CD4-positive, alpha-beta memory T cell (primary cell): Measurements from ENCODE around the gene SLC2A1. TPM values are rescaled to one million over a fixed set of nuclear protein-coding genes. Genes with fewer than 3 reads are reported as not detected.
A peak's percentile ranks its signal among the peaks of the same experiment; 100 is the strongest.

Source experiments
- CTCF ChIA-PET: fragments of 350-600 bp; sonication (Branson Sonifier 250); formaldehyde crosslinking; loops from one replicate; lab custom pipeline; 2021; ENCODE audit warnings: inconsistent platforms; ENCODE audit not compliant: partially characterized antibody; lab: Charles Lee
- POLR2A ChIA-PET: fragments of 350-600 bp; sonication (Branson Sonifier 250); formaldehyde crosslinking; loops from one replicate; lab custom pipeline; 2021; ENCODE audit not compliant: partially characterized antibody; lab: Charles Lee
- DNase-seq, 5 donors: peaks; one replicate each; pipeline versions ENCODE4 v3.0.0 to v3.0.0-alpha.2; 2020 to 2022; ENCODE audit warnings: mixed read lengths in 1 of 5
- H3K27ac ChIP-seq: one replicate; pipeline ENCODE4 v1.7.0; 2013; ENCODE audit warnings: low read depth, low read length
- H3K27me3 ChIP-seq: 2 replicates; pipeline ENCODE4 v1.7.0; 2013; ENCODE audit warnings: mild to moderate bottlenecking, low read length, moderate library complexity; ENCODE audit not compliant: insufficient read depth
- H3K36me3 ChIP-seq: 2 replicates; pipeline ENCODE4 v1.7.0; 2013; ENCODE audit warnings: mild to moderate bottlenecking, low read length, moderate library complexity; ENCODE audit not compliant: insufficient read depth
- H3K4me1 ChIP-seq: 2 replicates; pipeline ENCODE4 v1.7.0; 2013; ENCODE audit warnings: mild to moderate bottlenecking, low read length, moderate library complexity; ENCODE audit not compliant: insufficient read depth
- H3K4me3 ChIP-seq, 2 donors: one replicate each; pipeline ENCODE4 v1.7.0; 2013; ENCODE audit warnings: low read length in 2 of 2, mild to moderate bottlenecking in 1 of 2
- H3K9me3 ChIP-seq, 2 donors: one replicate each; pipeline ENCODE4 v1.7.0; 2013; ENCODE audit warnings: low read length in 2 of 2, control low read depth in 1 of 2; ENCODE audit not compliant: control insufficient read depth in 1 of 2
- H3K27ac Mint-ChIP-seq, 7 donors: one replicate each; pipeline ENCODE4 v1.8.0; 2020 to 2021; ENCODE audit warnings: mixed read lengths in 7 of 7, mild to moderate bottlenecking in 6 of 7, inconsistent platforms in 3 of 7, moderate library complexity in 3 of 7
- H3K27me3 Mint-ChIP-seq, 2 donors: one replicate each; pipeline ENCODE4 v1.8.0; 2020 to 2021; ENCODE audit warnings: mixed read lengths in 2 of 2
- H3K36me3 Mint-ChIP-seq, 2 donors: one replicate each; pipeline ENCODE4 v1.8.0; 2020 to 2021; ENCODE audit warnings: mixed read lengths in 2 of 2, inconsistent platforms in 1 of 2, mild to moderate bottlenecking in 1 of 2
- H3K4me1 Mint-ChIP-seq, 4 donors: one replicate each; pipeline ENCODE4 v1.8.0; 2020 to 2021; ENCODE audit warnings: mixed read lengths in 4 of 4, mild to moderate bottlenecking in 1 of 4
- H3K4me3 Mint-ChIP-seq, 8 donors: one replicate each; pipeline ENCODE4 v1.8.0; 2020 to 2021; ENCODE audit warnings: mixed read lengths in 8 of 8, mild to moderate bottlenecking in 7 of 8, moderate library complexity in 6 of 8, inconsistent platforms in 3 of 8
- H3K9me3 Mint-ChIP-seq, 8 donors: one replicate each; pipeline ENCODE4 v1.8.0; 2020 to 2021; ENCODE audit warnings: mixed read lengths in 8 of 8, mild to moderate bottlenecking in 5 of 8, inconsistent platforms in 3 of 8, moderate library complexity in 1 of 8
- intact Hi-C: fragments of 100-400 bp; cut with micrococcal nuclease; formaldehyde crosslinking; loops from one replicate; pipeline ENCODE4 v1.15.1; 2023
- polyA plus RNA-seq, 2 donors: library from polyadenylated mRNA; unstranded; fragments of 300-500 nt; fragmentation: Illumina TruSeq; gene quantifications; one replicate each; pipeline ENCODE4 v1.2.3, GENCODE V29; 2021
- total RNA-seq, 2 experiments: library from RNA; stranded (reverse); gene quantifications; one replicate each; pipeline ENCODE4 v1.2.3, GENCODE V29; 2021

SLC2A1 gene
- total and polyA plus RNA-seq, 4 experiments from 2014 or later = 22.7 to 58.4 (median 43.7) TPM

GRCh38 chr1:42937836-42938644, 20.6 kb downstream of the SLC2A1 start:
- H3K27ac Mint-ChIP-seq = peak overlapping the region; percentile 83 to 96 (median 93)
- H3K4me1 Mint-ChIP-seq = peaks cover 75 to 99% (median 92%) of the 10 kb centered on the region in 4 donors
- H3K4me3 ChIP-seq = no peak overlapping the region
- peak overlapping the region; percentile 2 for H3K27ac ChIP-seq
- H3K9me3 ChIP-seq = no peaks in the 10 kb centered on the region
- intact Hi-C loops = no loop called here
- H3K27me3 Mint-ChIP-seq = no peaks in the 10 kb centered on the region
- H3K4me1 ChIP-seq = peaks cover 98% of the 10 kb centered on the region
- ChIA-PET CTCF (interaction anchor here (0.9 to 1.8 kb wide), 7 partner anchors 9 to 136 kb away, joined by 3 to 8 read pairs (median 4); no protein-coding TSS in a partner anchor), POLR2A (interaction anchor here (1.9 to 20.7 kb wide), 3 partner anchors 13 to 15 kb away, joined by 4 to 555 read pairs (median 24); partner anchors contain the start of gene SLC2A1)
- DNase-seq = peak in 2 of 5 donors; percentile 17 to 26
- peaks cover 0 to 4% (median 0%) of the 10 kb centered on the region in 8 donors for H3K9me3 Mint-ChIP-seq
- peaks cover 56 to 69% of the 10 kb centered on the region in 2 donors for H3K36me3 Mint-ChIP-seq
- H3K27me3 ChIP-seq = no peaks in the 10 kb centered on the region
- H3K4me3 Mint-ChIP-seq = peak overlapping the region in 6 of 8 donors; percentile 37 to 77 (median 54)
- H3K36me3 ChIP-seq = peaks cover 29% of the 10 kb centered on the region

GRCh38 chr1:42937141-42937696, 21.4 kb downstream of the SLC2A1 start:
- peaks cover 20% of the 10 kb centered on the region for H3K36me3 ChIP-seq
- ChIA-PET CTCF (interaction anchor here (0.9 to 1.8 kb wide), 5 partner anchors 10 to 136 kb away, joined by 3 to 8 read pairs (median 6); no protein-coding TSS in a partner anchor), POLR2A (interaction anchor here (1.9 to 20.7 kb wide), 3 partner anchors 12 to 15 kb away, joined by 4 to 555 read pairs (median 24); partner anchors contain the start of gene SLC2A1)
- H3K9me3 ChIP-seq = no peaks in the 10 kb centered on the region
- Mint-ChIP-seq H3K9me3 (peaks cover 0 to 4% (median 0%) of the 10 kb centered on the region in 8 donors), H3K4me3 (peak overlapping the region in 7 of 8 donors; percentile 5 to 68 (median 55)), H3K4me1 (peaks cover 76 to 99% (median 92%) of the 10 kb centered on the region in 4 donors), H3K27me3 (no peaks in the 10 kb centered on the region), H3K36me3 (peaks cover 47 to 62% of the 10 kb centered on the region in 2 donors), H3K27ac (peak overlapping the region; percentile 83 to 96 (median 93))
- peak overlapping the region; percentile 59 for H3K27ac ChIP-seq
- intact Hi-C loops = no loop called here
- no peak overlapping the region for H3K4me3 ChIP-seq
- peak in 1 of 5 donors; percentile 54 for DNase-seq
- peaks cover 98% of the 10 kb centered on the region for H3K4me1 ChIP-seq
- H3K27me3 ChIP-seq = no peaks in the 10 kb centered on the region

GRCh38 chr1:42936309-42937078, 22.2 kb downstream of the SLC2A1 start:
- Histone ChIP-seq H3K27ac (peak overlapping the region; percentile 59), H3K9me3 (no peaks in the 10 kb centered on the region), H3K4me3 (no peak overlapping the region), H3K4me1 (peaks cover 98% of the 10 kb centered on the region), H3K27me3 (no peaks in the 10 kb centered on the region), H3K36me3 (peaks cover 13% of the 10 kb centered on the region)
- intact Hi-C loops = no loop called here
- H3K4me3 Mint-ChIP-seq = peak overlapping the region in 7 of 8 donors; percentile 15 to 68 (median 51)
- ChIA-PET POLR2A (interaction anchor here (4.3 to 20.7 kb wide), 2 partner anchors 12 to 16 kb away, joined by 24 to 555 read pairs; partner anchors contain the start of gene SLC2A1), CTCF (interaction anchor here (0.9 to 3.2 kb wide), 6 partner anchors 13 to 170 kb away, joined by 3 to 18 read pairs (median 3); partner anchors contain the start of genes C1orf50 and P3H1)
- peak in 1 of 5 donors; percentile 78 for DNase-seq
- H3K27me3 Mint-ChIP-seq = no peaks in the 10 kb centered on the region
- peaks cover 45 to 63% of the 10 kb centered on the region in 2 donors for H3K36me3 Mint-ChIP-seq
- H3K9me3 Mint-ChIP-seq = peaks cover 0 to 4% (median 0%) of the 10 kb centered on the region in 8 donors
- peaks cover 77 to 99% (median 91%) of the 10 kb centered on the region in 4 donors for H3K4me1 Mint-ChIP-seq
- H3K27ac Mint-ChIP-seq = peak overlapping the region; percentile 83 to 96 (median 95)

- Histone ChIP-seq H3K27me3 (no peaks in the 10 kb centered on the region), H3K4me1 (peaks cover 98% of the 10 kb centered on the region), H3K9me3 (no peaks in the 10 kb centered on the region), H3K27ac (peak overlapping the region; percentile 59), H3K4me3 (no peak overlapping the region), H3K36me3 (peaks cover 13% of the 10 kb centered on the region)
- Mint-ChIP-seq H3K36me3 (peaks cover 39 to 63% of the 10 kb centered on the region in 2 donors), H3K9me3 (peaks cover 0 to 2% (median 0%) of the 10 kb centered on the region in 8 donors), H3K27me3 (no peaks in the 10 kb centered on the region), H3K27ac (peak overlapping the region; percentile 60 to 96 (median 90)), H3K4me1 (peaks cover 77 to 99% (median 90%) of the 10 kb centered on the region in 4 donors), H3K4me3 (peak overlapping the region in 1 of 8 donors; percentile 50)
- no peak for DNase-seq
- ChIA-PET POLR2A (interaction anchor here (4.3 to 20.7 kb wide), 2 partner anchors 11 to 16 kb away, joined by 24 to 555 read pairs; partner anchors contain the start of gene SLC2A1), CTCF (interaction anchor here (0.8 to 3.2 kb wide), 6 partner anchors 14 to 169 kb away, joined by 3 to 18 read pairs (median 3); partner anchors contain the start of genes C1orf50 and P3H1)
- intact Hi-C loops = no loop called here
Observed at GRCh38 chr1:42935971-42936308, 22.7 kb downstream of the SLC2A1 start.

DNA sequence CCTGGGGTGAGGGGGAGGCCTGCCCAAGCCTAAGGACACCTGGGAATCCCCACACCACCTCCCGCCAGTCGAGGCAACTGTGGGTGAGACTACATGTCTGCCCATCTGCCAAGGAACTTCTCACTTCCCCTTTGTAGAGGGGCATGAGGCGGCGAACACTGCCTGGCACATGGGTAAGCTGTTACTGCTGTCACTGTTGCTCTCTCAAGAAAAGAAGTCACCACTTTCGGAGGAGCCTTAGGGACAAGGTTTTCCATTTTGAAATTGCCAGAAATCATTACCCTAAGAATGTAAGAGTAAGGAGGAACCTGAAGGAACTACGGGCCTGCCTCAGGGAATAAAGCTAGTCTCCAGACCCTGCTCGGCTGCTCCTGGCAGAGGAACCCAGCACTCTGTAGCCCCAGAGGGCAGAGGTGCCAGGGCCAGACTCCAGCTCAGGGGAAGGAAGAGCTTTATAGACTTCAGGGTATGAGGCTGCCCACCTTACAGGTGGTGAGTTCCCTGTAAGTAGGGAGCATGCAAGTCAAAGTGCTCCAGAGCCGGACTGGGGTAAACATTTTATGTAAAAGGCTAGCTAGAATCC, 23.3 kb downstream of the SLC2A1 start:
- no peak overlapping the region for H3K4me3 ChIP-seq
- H3K27ac Mint-ChIP-seq = peak overlapping the region; percentile 60 to 96 (median 89)
- H3K27me3 ChIP-seq = no peaks in the 10 kb centered on the region
- peaks cover 0 to 2% (median 0%) of the 10 kb centered on the region in 8 donors for H3K9me3 Mint-ChIP-seq
- peaks cover 74 to 99% (median 90%) of the 10 kb centered on the region in 4 donors for H3K4me1 Mint-ChIP-seq
- H3K4me3 Mint-ChIP-seq = peak overlapping the region in 1 of 8 donors; percentile 43
- H3K9me3 ChIP-seq = no peaks in the 10 kb centered on the region
- DNase-seq = peak in 1 of 5 donors; percentile 43
- intact Hi-C loops = no loop called here
- H3K36me3 Mint-ChIP-seq = peaks cover 35 to 64% of the 10 kb centered on the region in 2 donors
- peaks cover 17% of the 10 kb centered on the region for H3K36me3 ChIP-seq
- H3K27ac ChIP-seq = peak overlapping the region; percentile 59
- peaks cover 99% of the 10 kb centered on the region for H3K4me1 ChIP-seq
- no peaks in the 10 kb centered on the region for H3K27me3 Mint-ChIP-seq
- ChIA-PET POLR2A (interaction anchor here (4.3 to 20.7 kb wide), 2 partner anchors 11 to 17 kb away, joined by 24 to 555 read pairs; partner anchors contain the start of gene SLC2A1), CTCF (interaction anchor here (0.8 to 3.2 kb wide), 6 partner anchors 15 to 169 kb away, joined by 3 to 18 read pairs (median 3); partner anchors contain the start of genes C1orf50 and P3H1)
